ENCODE data around the gene RLBP1.
"Not testable (repeated sequence)": the region's sequence is repeated elsewhere in the genome, so short reads cannot be mapped to it uniquely, and the experiment has no call there.

Gene RLBP1
- 0 to 0.36 (median 0.13) reads per million in 4 experiments for total RNA-seq

DNA sequence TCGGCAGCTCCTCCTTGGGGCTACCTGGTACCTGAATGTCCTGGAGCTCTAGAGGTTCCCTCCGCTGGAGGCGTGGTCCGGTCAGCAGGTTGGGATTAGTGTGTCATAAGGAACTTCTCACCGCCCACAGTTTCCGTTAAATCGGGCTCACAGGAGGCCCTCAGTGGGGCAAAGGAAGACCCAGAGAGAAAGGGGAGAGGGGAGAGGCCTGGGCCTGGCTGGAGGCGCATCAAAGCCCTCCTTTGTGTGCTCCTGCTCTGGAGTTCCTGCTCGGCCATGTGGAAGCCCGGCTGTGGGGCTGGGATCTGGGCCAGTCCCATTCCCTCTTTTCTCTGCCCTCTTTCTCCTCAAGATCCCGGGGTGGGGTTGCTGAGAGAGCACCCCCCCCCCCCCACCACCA, at the start of gene RLBP1:
RLBP1 (minus strand) TSS at position 37 of the 400 bp plus-strand sequence. CDS start 2,604 bp downstream, outside the sequence.
- DNase-seq = no peak

DNA sequence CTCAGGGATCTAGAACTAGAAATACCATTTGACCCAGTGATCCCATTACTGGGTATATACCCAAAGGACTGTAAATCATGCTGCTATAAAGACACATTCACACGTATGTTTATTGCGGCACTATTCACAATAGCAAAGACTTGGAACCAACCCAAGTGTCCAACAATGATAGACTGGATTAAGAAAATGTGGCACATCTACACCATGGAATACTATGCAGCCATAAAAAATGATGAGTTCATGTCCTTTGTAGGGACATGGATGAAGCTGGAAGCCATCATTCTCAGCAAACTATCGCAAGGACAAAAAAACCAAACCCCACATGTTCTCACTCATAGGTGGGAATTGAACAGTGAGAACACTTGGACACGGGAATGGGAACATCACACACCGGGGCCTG, 28.8 kb upstream of the RLBP1 start:
- not testable (repeated sequence) for DNase-seq

DNA sequence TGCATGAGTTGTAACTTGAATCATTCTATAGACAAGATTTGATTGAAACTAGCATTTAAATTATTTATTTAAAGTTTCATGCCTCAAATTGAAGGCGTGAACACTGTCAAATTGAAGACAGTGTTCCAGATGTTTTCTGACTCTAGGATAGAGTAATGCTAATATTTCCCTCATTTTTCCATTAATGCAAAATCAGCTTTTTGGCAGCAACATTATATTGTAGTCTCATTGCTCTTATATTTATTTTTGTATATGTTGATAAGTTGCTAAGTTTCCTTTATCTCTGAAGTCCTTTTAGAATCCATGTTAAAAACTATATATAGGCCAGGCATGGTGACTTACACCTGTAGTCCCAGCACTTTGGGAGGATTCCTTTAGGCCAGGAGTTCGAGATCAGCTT, 27.2 kb upstream of the RLBP1 start:
- no peak for DNase-seq

DNA sequence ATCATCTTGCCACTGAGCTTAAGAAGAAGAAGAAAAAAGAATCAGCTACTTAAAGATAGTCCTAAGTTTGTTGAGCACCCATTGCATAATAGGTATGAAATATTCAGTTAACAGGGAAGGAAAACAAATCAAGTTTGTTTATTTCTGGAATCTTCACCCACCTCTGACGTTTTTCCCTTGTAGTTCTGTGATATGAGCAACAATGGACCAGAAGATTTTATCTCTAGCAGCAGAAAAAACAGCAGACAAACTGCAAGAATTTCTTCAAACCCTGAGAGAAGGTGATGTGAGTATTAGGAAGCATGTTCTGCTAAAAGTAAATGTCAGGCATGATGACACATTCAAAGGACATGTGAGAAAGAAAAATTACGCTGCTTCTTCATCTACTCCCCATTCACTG, 26.1 kb upstream of the RLBP1 start:
- no peak for DNase-seq

DNA sequence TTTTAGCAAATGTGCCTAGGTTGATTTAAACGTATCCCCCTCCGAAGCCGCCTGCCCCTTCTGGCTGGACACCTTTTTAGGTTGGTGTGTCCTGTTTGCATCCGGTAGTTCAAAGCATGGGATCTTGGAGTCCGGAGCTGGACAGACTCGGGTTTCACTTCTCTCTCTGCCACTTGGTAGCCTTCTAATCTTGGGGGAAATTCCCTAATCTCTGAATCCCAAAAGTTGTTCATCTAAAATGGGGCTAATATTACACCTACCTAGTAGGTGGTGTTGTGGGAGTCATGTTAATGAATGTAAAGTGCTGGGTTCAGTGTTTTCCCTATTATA, 23.2 kb upstream of the RLBP1 start:
- DNase-seq = no peak

DNA sequence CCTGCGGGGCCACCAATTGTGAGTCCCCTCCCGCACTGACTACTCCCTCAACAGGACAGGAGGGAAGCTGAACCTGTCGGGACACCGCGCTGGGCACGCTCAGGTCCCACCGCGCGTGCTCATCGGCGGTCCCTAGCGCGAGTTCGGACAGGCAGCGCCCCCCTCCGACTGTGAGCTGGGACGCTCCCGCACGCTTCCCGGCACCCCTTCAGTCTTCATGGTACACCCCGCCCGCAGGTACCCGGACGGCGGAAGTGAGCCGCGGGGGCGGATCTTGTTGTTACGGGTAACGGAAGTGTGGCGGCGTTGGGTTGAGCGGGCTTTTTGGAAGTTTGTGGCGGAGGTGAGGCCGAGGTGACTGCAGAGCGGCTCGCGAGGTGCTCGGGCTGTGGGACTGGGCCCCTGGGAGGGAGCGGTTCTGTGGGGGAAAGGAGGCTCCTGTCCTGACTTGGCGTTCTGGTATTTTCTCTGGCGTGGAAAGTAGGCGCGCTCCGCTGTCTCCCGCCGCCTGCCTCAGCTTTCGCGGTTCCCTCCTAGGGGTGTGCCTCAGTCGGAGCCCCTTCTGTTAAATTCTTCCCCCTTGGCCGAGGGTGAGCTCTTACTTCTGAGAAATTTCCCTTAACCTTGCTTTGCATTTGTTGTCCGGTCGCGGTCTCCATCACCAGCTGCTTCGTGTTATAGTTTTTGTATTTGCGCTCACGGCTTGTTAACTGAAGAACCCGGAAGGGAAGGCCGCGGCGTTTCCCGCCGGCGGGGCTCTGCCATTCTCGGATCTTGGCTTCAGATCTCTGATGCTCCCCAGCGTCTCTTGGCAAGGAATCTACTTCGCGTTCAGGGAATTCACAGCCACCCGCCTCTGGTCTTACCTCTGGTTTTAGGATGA, 22.6 kb upstream of the RLBP1 start, which contains the start of gene FANCI:
FANCI (plus strand) TSS at position 289 of the 883 bp plus-strand sequence. CDS start 3,669 bp downstream, outside the sequence.
- DNase-seq = peak; percentile 87

DNA sequence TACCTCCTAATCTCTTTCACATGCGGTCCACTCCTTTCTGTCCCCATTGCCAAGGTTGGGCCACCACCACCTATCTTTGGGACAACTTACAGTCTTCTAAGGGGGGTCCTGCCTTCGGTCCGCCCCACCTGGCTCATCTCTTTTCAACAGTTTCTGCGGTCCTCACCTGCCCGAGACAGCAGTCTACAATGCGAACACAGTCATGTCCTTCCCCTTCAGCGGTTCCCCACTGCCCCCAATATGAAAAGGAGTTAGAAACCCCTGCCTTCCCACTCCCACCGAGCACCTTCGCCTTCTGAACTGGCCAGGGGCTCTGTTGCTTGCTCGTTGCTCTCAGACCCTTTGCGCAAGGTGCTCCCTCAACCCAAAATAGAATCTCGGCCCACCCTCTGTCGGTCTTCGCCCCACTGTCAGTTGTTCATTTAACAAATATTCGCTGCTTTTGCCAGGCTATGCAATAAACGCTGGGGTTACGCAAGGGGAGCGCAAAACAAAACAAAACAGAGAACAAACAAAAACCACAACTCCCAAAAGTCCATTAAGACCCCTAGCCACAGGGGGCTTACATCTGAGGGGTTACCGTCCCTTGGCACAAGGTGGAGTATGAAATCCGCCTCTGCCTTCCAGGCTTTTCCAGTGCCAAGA, 21.8 kb upstream of the RLBP1 start:
- no peak for DNase-seq

DNA sequence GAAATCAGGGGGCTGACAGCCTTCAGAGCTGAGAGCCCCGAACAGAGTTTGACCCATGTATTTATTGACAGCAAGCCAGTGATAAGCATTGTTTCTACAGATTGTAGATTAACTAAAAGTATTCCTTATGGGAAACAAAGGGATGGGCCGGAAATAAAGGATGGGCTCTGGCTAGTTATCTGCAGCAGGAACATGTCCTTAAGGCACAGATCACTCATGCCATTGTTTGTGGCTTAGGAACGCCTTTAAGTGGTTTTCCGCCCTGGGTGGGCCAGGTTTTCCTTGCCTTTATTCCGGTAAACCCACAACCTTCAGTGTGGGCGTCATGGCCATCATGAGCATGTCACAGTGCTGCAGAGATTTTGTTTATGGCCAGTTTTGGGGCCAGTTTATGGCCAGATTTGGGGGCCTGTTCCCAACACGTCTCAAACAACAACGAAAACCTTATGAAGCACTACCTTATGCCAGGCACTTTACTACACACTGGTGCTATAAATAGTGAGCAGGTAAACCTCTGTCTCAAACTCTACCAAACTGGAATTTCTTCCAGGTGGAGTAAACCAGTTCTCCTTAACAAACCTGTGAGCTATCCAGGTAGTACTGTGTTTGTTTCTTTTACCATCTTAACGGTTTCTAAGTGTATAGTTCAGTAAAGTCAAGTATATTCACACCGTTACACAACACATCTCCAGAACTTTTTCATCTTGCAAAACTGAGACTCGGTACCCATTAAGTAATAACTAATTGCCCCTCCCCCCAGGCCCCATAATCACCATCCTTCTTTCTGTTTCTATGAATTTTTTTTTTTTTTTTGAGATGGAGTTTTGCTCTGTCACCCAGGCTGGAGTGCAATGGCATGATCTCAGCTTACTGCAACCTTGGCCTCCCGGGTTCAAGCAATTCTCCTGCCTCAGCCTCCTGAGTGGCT, 18.8 kb upstream of the RLBP1 start:
- not testable (repeated sequence) for DNase-seq

DNA sequence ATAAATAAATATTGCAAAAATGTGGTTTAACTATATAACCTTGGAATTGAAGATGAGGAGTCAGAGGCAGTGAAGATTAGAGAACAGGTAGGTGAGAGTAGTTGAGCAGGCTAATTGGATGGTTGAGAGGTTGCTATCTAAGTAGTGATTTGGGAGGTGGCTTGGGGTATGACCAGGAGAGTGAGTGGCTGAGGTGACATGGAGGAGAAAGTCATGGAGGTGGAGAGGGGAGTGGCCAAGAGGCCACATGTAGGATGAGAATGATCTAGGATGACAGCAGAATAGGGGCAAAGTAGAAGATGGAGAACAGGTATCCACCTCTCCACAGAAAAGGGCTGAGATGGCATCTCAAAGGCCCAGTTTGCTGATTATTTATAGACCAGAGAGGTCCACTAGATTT, 10.5 kb upstream of the RLBP1 start:
- DNase-seq = no peak

DNA sequence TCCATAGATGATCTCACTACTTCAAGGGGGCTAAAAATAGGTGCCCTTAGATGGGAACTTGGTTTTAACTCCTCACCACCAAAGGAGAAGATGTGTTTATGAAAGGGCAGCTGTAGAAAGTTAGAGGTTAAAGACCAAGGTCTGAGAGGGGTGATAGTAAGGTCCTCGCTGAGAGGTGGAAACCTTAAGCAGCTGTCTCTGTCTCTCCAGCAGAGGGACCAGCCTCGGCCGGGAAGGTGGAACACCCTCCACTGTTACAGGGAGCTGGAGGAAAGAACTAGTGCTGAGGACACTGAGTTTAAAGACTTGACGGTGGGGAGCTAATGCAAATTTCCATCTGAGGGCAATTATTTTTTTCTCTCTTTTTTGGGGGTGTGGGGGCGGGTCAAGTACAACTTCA, 8.9 kb upstream of the RLBP1 start:
- no peak for DNase-seq

DNA sequence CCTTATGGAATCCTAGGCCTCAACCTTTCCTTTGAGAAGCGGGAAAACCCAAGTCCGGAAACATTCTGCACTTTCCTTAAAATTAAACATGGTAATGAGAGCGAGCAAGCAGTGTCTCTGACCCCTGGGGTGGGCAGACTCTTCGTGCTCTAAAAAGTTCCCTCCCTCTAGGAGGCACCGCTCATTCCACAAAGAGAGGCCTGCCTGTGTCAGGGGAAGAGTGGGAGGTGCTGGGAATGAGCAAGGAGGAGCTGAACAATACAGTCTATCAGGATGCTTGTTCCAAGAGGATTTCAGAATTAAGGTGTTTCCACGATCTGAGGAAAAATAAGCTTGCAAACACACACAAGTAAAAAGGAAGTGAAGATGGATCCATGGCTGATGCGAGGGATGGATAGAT, 6.0 kb upstream of the RLBP1 start:
- no peak for DNase-seq

DNA sequence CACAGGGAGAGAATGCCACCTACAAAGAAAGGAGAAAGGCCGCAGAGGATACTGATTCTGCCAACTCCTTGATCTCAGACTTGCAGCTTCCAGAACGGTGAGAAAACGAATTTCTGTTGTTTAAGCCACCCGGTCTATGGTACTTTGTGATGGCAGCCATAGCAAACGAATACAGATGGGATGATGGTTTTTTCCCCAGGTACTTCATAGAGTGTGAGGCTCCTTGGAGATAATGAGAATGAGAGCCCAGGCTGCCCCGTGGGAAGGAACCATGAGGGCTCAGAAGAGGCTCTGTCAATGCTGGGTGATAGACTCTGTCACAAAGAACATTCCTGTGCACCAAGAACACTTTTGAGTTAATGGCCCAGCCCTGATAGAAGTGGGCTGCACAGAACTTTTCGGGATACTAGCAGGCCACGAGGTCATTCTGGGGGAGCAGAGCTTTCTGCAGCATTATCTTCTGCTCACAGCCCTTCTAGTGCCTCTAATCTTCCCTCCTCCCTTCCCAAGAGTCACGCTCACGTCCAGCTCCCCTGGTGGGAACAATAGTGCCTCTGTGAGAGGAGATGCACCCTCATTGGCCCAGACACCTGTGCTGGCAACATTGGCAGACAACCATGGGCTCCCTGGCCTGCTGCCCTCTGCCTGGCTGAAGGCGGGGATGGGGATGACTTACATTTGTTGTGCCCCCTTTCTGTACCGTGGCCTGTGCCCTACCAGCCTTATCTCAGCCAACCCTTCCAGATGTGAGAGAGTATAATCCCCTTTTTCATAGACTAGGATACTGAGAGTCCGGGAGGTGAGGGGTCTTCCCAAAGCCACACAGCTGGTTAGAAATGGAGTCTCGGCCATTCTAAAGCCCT, 5.2 kb upstream of the RLBP1 start:
- no peak for DNase-seq

DNA sequence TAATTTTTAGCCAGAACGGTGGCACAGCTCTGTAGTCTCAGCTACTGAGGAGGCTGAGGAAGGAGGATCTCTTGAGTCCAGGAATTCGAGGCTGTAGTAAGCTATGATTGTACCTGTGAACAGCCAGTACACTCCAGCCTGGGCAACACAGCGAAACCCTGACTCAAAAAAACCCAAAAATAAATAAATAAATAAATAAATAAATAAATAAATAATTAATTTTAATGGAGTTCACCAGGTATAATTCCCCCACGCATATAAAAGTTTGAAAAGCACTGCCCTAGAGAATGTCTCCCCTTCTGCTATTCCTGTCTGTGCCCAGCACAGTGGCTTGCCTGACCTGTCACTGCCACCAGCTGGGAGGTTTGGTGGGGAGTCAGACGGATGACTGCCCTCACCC, 4.2 kb upstream of the RLBP1 start:
- DNase-seq = no peak

DNA sequence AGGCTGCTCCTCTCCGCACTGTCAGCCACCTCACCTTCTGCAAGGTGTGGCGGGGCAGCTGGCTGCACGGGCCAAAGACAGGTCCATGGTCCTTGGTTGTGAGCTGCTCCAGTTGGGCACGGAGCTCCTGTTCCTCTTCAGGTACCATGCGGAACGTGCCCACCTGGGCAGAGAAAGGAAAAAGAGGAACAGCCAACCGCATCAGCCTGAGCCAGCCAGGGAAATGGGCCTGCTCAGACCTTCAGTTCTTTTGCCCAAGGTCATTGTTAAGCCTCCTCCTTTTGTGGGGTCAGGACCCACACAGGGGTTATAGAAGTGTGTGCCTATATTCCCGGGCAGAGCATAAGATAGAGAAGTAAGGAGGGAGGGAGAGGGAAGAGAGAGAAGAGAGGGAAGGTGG, 2.8 kb downstream of the RLBP1 start:
- DNase-seq = no peak

DNA sequence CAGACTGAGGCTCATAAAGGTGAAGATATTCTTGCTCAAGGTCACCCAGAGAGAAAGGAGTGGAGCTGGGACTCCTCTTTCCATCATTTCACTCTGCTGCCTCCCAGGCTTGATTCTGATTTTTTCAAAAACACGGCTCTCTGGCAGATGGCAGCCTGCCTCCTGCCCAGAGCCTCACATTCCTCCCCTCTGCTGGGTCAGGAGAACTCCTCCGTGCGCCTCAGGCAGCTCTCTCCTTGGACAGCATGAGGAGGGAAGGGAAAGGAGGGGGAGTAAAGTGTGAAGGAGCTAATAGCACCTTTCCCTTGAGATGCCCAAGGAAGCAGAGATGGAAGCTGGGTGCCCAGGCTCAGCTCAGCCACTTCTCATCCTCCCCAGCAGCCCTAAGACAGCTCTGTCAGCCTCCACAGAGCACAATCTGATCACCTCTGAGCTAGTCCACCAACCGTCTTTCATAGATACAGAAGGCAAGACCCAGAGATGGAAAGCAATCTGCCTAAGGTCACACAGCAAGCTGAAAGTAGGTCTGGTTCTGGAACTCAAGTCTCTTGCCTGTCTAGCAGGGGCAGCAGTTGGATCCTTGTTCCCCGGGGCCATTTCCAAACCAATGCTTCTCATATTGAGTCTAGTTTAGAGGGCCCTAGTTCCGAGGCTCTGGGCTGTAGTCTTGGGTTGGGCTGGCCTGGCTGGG, 3.5 kb downstream of the RLBP1 start:
- DNase-seq = no peak

DNA sequence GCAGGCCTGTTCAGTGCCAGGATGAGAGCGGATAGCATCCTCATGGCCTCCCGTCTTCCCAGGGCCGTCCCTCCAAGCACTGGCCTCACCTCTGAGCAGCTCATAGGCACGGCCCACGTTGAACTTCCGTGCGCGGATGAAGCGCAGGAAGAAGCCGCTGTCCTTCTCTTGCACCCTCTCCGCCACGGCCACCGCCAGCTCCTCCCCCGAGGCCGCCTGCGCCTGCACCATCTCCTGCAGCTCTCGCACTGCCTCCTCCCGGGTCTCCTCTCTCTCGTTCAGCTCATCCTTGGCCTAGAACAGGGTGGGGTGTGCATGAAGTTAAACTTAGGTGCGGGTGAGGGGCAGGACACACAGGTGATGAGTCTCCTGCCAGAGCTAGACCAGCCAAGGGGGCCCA, 4.3 kb downstream of the RLBP1 start:
- no peak for DNase-seq

DNA sequence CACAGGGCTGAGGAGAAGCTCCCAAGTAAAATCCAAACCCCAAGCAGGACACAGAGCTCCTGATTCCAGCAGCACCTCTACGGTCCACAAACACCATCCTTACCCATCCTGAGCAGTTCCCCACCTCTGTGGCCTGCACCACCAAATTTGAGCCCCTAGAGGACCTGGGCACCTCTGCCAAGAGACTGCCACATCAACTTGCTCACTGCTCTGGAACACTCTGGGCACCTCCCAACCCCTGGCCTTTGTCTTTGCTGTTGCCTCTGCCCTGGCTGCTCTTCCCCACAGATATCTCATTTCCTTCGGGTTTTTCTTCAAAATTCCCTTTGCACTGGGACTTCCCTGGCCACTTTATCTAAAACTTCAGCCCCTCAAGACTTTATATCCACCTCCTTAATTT, 5.8 kb downstream of the RLBP1 start:
- DNase-seq = no peak

DNA sequence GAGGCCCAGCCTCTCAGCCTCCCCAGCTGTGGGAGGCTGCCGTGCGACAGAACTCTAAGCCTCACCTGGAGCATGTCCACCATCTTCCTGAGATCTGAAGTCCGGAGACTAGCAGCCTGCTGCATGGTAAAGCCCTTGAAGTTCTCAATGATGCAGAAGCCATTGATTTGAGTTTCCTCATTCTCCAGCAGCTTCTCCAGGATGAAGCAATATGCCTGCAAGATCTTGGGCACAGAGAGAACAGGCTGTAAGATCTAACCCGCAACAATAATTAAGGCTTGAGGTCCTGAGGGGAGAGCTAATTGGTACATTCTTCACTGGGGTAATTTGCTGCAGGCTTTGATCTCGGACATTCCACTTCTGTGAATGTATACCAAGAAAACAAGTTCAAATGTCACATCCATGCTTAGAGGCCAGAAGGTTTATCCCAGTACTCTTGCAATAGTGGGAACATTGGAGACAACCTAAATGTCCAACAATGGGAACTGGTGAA, 9.7 kb downstream of the RLBP1 start:
- no peak for DNase-seq

DNA sequence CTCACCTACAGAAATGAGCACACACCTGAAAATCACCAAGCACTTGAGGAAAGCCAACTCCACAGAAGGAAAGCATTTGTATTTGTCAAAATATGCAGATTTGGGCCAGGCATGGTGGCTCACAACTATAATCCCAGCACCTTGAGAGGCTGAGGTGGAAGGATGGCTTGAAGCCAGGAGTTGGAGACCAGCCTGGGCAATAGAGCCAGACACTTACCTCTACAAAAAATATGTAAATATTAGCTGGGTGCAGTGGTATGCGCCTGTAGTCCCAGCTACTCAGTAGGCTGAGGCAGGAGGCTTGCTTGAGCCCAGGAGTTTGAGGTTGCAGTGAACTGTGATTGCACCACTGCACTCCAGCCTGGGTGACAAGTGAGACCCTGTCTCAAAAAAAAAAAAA, 12.3 kb downstream of the RLBP1 start:
- no peak for DNase-seq

DNA sequence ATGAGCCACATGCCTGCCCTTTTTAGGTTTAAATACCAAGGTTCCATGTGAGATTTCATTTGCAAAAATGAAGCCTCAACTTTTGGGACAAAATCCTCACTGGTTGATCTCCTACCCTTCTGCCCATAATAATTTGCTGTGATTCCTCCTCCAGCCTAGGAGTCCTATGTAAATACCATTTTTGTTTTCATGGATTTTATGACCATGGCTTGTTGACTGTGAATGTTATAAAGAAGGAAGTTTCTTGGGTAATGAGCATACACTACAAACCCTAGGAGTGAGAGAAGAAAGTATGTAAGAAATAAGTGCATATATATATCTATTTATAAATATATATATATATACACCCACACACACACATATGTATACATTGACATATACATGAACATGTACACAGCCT, 13.1 kb downstream of the RLBP1 start:
- DNase-seq = no peak

DNA sequence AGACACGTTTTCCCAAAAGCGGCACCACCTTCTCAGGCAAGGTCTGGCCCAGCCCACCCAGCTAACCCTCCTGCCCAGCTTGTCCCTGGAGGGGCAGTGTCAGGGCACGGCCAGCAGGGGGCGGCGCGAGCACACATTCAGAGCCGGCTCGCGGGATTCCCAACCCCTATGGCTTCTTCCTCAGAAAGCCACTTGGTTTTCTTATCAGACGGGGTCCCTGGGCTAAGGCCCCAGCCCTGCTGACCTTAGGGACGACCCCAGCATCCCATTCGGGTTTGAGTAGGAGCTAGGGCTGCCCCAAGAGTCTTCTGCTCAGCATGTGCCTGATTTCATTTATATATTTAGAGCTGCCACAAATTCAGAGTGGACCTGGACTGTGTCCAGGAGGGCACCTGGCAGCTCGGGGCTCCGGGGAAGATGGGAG, 14.5 kb downstream of the RLBP1 start:
- DNase-seq = peak; percentile 57

Measured in effector CD8-positive, alpha-beta T cell (primary cell).